DOHH2 (cell line): ENCODE measurements around the gene LENEP.

ENCODE experiments used
- H3F3A ChIP-seq: fragments of 200-600 bp; sonication (generic), shearing (Covaris generic); 2 replicates; pipeline ENCODE4 v1.6.0; 2016; ENCODE audit warnings: antibody characterized with exemption, mild to moderate bottlenecking; ENCODE audit not compliant: control insufficient read depth, insufficient read depth
- H3K27ac ChIP-seq: fragments of 200-600 bp; sonication (generic); 2 replicates; pipeline ENCODE4 v1.5.1; 2014; ENCODE audit warnings: low read depth, mild to moderate bottlenecking, low read length, moderate library complexity
- H3K27me3 ChIP-seq: fragments of 200-600 bp; sonication (generic); 2 replicates; pipeline ENCODE4 v1.6.1; 2014; ENCODE audit warnings: mild to moderate bottlenecking, low read length, mixed read lengths; ENCODE audit not compliant: control insufficient read depth
- H3K36me3 ChIP-seq: fragments of 200-600 bp; sonication (generic); 2 replicates; pipeline ENCODE4 v1.6.1; 2014; ENCODE audit warnings: mild to moderate bottlenecking, low read length, moderate library complexity, mixed read lengths; ENCODE audit not compliant: control insufficient read depth
- H3K4me1 ChIP-seq: fragments of 200-600 bp; sonication (generic); 2 replicates; pipeline ENCODE4 v1.6.1; 2014; ENCODE audit warnings: mild to moderate bottlenecking, low read length, mixed read lengths; ENCODE audit not compliant: control insufficient read depth
- H3K4me2 ChIP-seq: fragments of 200-600 bp; sonication (generic); 2 replicates; pipeline ENCODE4 v1.6.0; 2014; ENCODE audit warnings: mild to moderate bottlenecking, low read length, moderate library complexity
- H3K4me3 ChIP-seq: fragments of 200-600 bp; sonication (generic); 2 replicates; pipeline ENCODE4 v1.5.1; 2014; ENCODE audit warnings: mild to moderate bottlenecking, low read length, mixed read lengths
- H3K79me2 ChIP-seq: fragments of 200-600 bp; sonication (generic); 2 replicates; pipeline ENCODE4 v1.6.1; 2014; ENCODE audit warnings: mild to moderate bottlenecking, low read length, mixed read lengths; ENCODE audit not compliant: control insufficient read depth
- H3K9me2 ChIP-seq: fragments of 200-600 bp; sonication (generic); replicated peaks from 2 replicates; pipeline ENCODE4 v1.6.1; 2014; ENCODE audit warnings: mild to moderate bottlenecking, low read length, mixed read lengths; ENCODE audit not compliant: control insufficient read depth
- H3K9me3 ChIP-seq: fragments of 200-600 bp; sonication (generic); 2 replicates; pipeline ENCODE4 v1.6.1; 2014; ENCODE audit warnings: antibody characterized with exemption, low read length, mixed read lengths; ENCODE audit not compliant: control insufficient read depth, insufficient read depth
- H4K20me1 ChIP-seq: fragments of 200-600 bp; sonication (generic); 2 replicates; pipeline ENCODE4 v1.6.0; 2014; ENCODE audit warnings: low read depth, mild to moderate bottlenecking, antibody characterized with exemption, low read length, moderate library complexity; ENCODE audit not compliant: control insufficient read depth, insufficient read depth
- CTCF ChIP-seq: fragments of 200-600 bp; sonication (generic); IDR thresholded peaks from one replicate; pipeline ENCODE4 v1.5.1; 2014; ENCODE audit warnings: antibody characterized with exemption, mild to moderate bottlenecking, low read depth, low read length; ENCODE audit not compliant: poor library complexity, severe bottlenecking
- EZH2phosphoT487 ChIP-seq: fragments of 200-600 bp; sonication (generic); IDR thresholded peaks from 2 replicates; pipeline ENCODE4 v1.6.1; 2017; ENCODE audit warnings: borderline replicate concordance, mild to moderate bottlenecking, antibody characterized with exemption, low read length, moderate library complexity, mixed read lengths

Gene LENEP

GRCh38 chr1:155032886-155033285, 39.5 kb downstream of the LENEP start:
- H3K79me2 ChIP-seq, result no peaks in the 10 kb centered on the region
- H3K4me3 ChIP-seq, result no peak overlapping the region
- no peaks in the 10 kb centered on the region for H3F3A ChIP-seq
- peaks cover 16% of the 10 kb centered on the region for H3K27me3 ChIP-seq
- no peaks in the 10 kb centered on the region for H4K20me1 ChIP-seq
- no peak overlapping the region for H3K27ac ChIP-seq
- no peaks in the 10 kb centered on the region for H3K36me3 ChIP-seq
- no peaks in the 10 kb centered on the region for H3K4me1 ChIP-seq
- no peak overlapping the region for H3K4me2 ChIP-seq
- TF ChIP-seq EZH2phosphoT487, result no peak
- no peak for TF ChIP-seq CTCF
- H3K9me2 ChIP-seq, result no peaks in the 10 kb centered on the region
- no peaks in the 10 kb centered on the region for H3K9me3 ChIP-seq

GRCh38 chr1:155033524-155033923, 40.1 kb downstream of the LENEP start, which contains the start of the genes DCST1 and DCST2:
Gene DCST1, plus strand, starts transcription at chr1:155033824. Its CDS starts 213 bp downstream, at chr1:155034037.
Gene DCST2, minus strand, starts transcription at chr1:155033781. Its CDS starts 80 bp downstream, at chr1:155033701.
- Histone ChIP-seq H3K79me2 (no peaks in the 10 kb centered on the region), H3K36me3 (no peaks in the 10 kb centered on the region)

GRCh38 chr1:155034318-155035208, 41.2 kb downstream of the LENEP start:
- Histone ChIP-seq H3K9me2 (no peaks in the 10 kb centered on the region), H3K79me2 (no peaks in the 10 kb centered on the region), H3K9me3 (no peaks in the 10 kb centered on the region), H3K4me2 (no peak overlapping the region), H3K36me3 (no peaks in the 10 kb centered on the region), H3F3A (no peaks in the 10 kb centered on the region), H3K27me3 (peaks cover 28% of the 10 kb centered on the region), H3K4me1 (no peaks in the 10 kb centered on the region), H3K4me3 (no peak overlapping the region), H4K20me1 (no peaks in the 10 kb centered on the region), H3K27ac (no peak overlapping the region)
- TF ChIP-seq CTCF (no peak), EZH2phosphoT487 (no peak)

More at GRCh38 chr1:155033524-155033923, 40.1 kb downstream of the LENEP start, which contains the start of the genes DCST1 and DCST2:
- Histone ChIP-seq H3F3A (no peaks in the 10 kb centered on the region), H3K27me3 (peaks cover 23% of the 10 kb centered on the region), H3K4me3 (no peak within 1 kb of the TSS), H3K4me1 (no peaks in the 10 kb centered on the region), H3K27ac (no peak within 1 kb of the TSS), H3K9me2 (no peaks in the 10 kb centered on the region), H3K4me2 (no peak within 1 kb of the TSS), H3K9me3 (no peaks in the 10 kb centered on the region), H4K20me1 (no peaks in the 10 kb centered on the region)
- TF ChIP-seq EZH2phosphoT487 (no peak), CTCF (no peak)
